HepG2 (cell line): Measurements from ENCODE around the gene HEXIM1. TPM values are rescaled to one million over a fixed set of nuclear protein-coding genes. Genes with fewer than 3 reads are reported as not detected.
A peak's percentile ranks its signal among the peaks of the same experiment; 100 is the strongest.

Experiments
- ATF6 ChIP-seq: sonication (generic); formaldehyde crosslinking; conservative IDR thresholded peaks from 2 replicates; pipeline ENCODE4 v1.4.0; 2020; ENCODE audit warnings: missing genetic modification reagents
- ETV6 ChIP-seq: sonication (generic); formaldehyde crosslinking; conservative IDR thresholded peaks from 2 replicates; pipeline ENCODE4 v1.4.0; 2020; ENCODE audit warnings: missing genetic modification reagents
- FOXP4 ChIP-seq: sonication (generic); formaldehyde crosslinking; IDR thresholded peaks from 2 replicates; pipeline ENCODE4 v1.4.0; 2020; ENCODE audit warnings: missing genetic modification reagents
- GPN1 ChIP-seq: sonication (generic); formaldehyde crosslinking; IDR thresholded peaks from 2 replicates; pipeline ENCODE4 v1.5.1; 2020; ENCODE audit warnings: missing genetic modification reagents, borderline replicate concordance
- HDAC6 ChIP-seq: fragments of 200-600 bp; sonication (generic); IDR thresholded peaks from 2 replicates; pipeline ENCODE4 v1.7.0; 2017; ENCODE audit warnings: mild to moderate bottlenecking, antibody characterized with exemption, low read length, low read depth
- HOMEZ ChIP-seq: IDR thresholded peaks from 2 replicates; pipeline ENCODE4 v1.6.1; 2016; ENCODE audit warnings: low read depth
- KLF16 ChIP-seq, 2 experiments: sonication (generic) in 1 of 2; formaldehyde crosslinking in 1 of 2; IDR thresholded peaks; 2 replicates each; pipeline versions ENCODE4 v1.6.1 to v1.8.0; 2016 to 2023; ENCODE audit warnings: missing genetic modification reagents in 2 of 2, missing compliant biosample characterization in 1 of 2
- NBN ChIP-seq: fragments of 450-650 bp; conservative IDR thresholded peaks from 2 replicates; pipeline ENCODE4 v1.6.1; 2017
- NCOA2 ChIP-seq: sonication (generic); formaldehyde crosslinking; IDR thresholded peaks from 2 replicates; pipeline ENCODE4 v1.8.0; 2022; ENCODE audit warnings: inconsistent platforms
- NFKB2 ChIP-seq: sonication (generic); formaldehyde crosslinking; IDR thresholded peaks from 2 replicates; pipeline ENCODE4 v1.4.0; 2020; ENCODE audit warnings: missing genetic modification reagents, borderline replicate concordance
- PAF1 ChIP-seq: IDR thresholded peaks from 2 replicates; pipeline ENCODE4 v1.6.1; 2016; ENCODE audit warnings: missing genetic modification reagents, missing compliant biosample characterization
- RARG ChIP-seq: sonication (generic); formaldehyde crosslinking; IDR thresholded peaks from 2 replicates; pipeline ENCODE4 v1.4.0; 2020; ENCODE audit warnings: low read depth, mild to moderate bottlenecking, missing genetic modification reagents
- SMAD3 ChIP-seq: sonication (generic); formaldehyde crosslinking; IDR thresholded peaks from 2 replicates; pipeline ENCODE4 v1.4.0; 2020; ENCODE audit warnings: missing genetic modification reagents
- THAP9 ChIP-seq: sonication (generic); formaldehyde crosslinking; IDR thresholded peaks from 2 replicates; pipeline ENCODE4; 2020; ENCODE audit warnings: missing genetic modification reagents, mild to moderate bottlenecking, borderline replicate concordance
- ZFP36L1 ChIP-seq: sonication (generic); formaldehyde crosslinking; IDR thresholded peaks from 2 replicates; pipeline ENCODE4 v1.8.0; 2022; ENCODE audit warnings: mild to moderate bottlenecking, missing genetic modification reagents, moderate library complexity
- ZNF24 ChIP-seq: fragments of 450-650 bp; IDR thresholded peaks from 2 replicates; pipeline ENCODE4 v1.6.1; 2017; ENCODE audit warnings: antibody characterized with exemption, mild to moderate bottlenecking
- ZNF280D ChIP-seq: sonication (generic); formaldehyde crosslinking; IDR thresholded peaks from 2 replicates; pipeline ENCODE4 v1.5.1; 2020; ENCODE audit warnings: mild to moderate bottlenecking, missing genetic modification reagents
- ZNF331 ChIP-seq: sonication (generic); formaldehyde crosslinking; IDR thresholded peaks from 2 replicates; pipeline ENCODE4 v1.4.0; 2020; ENCODE audit warnings: missing genetic modification reagents
- polyA plus RNA-seq, 8 experiments: library from polyadenylated mRNA; depleted of rRNA in 3 of 8; stranded (reverse) in 7 of 8; unstranded in 1 of 8; fragments of >200 nt; fragmentation: Illumina TruSeq in 4 of 8; extraction: Trizol in 4 of 8; gene quantifications; 2 replicates each; pipeline versions ENCODE4 v1.2.1 to v1.2.3, GENCODE V29; 2011 to 2016; ENCODE audit warnings: low read depth in 4 of 8, missing spikeins in 1 of 8, mixed read lengths in 1 of 8; ENCODE audit not compliant: insufficient read depth in 1 of 8
- total RNA-seq, 5 experiments: library from RNA; depleted of rRNA; stranded (reverse); fragments of >200 nt; fragmentation: Illumina TruSeq; extraction: Trizol; gene quantifications; 2 replicates each; pipeline ENCODE4 v1.2.3, GENCODE V29; 2016; ENCODE audit warnings: low read depth in 1 of 5

The HEXIM1 gene
- total and polyA plus RNA-seq, 2 of the 13 experiments (the other 11 are each of a cell fraction or from before 2014, with no cell fraction given), result 10.5 to 16.6 TPM

GRCh38 chr17:45131616-45132319 is 16.5 kb upstream of the HEXIM1 start (continued):
- TF ChIP-seq ZNF280D (CRISPR knock-in tag) (0 out of 2 replicates have a peak, but pooled peaks have one; percentile 33), GPN1 (CRISPR knock-in tag) (no peak), ZFP36L1 (CRISPR knock-in tag) (no peak), HDAC6 (no peak), KLF16 (CRISPR knock-in tag; IDR thresholded peaks at IDR 0.05) (peak in 1 of 2 experiments; percentile 56; a peak in 1 of 4 replicates), ETV6 (CRISPR knock-in tag) (no peak), ZNF331 (0 out of 2 replicates have a peak, but pooled peaks have one; percentile 15), ZNF24 (no peak), HOMEZ (no peak), ATF6 (CRISPR knock-in tag) (no peak), THAP9 (CRISPR knock-in tag) (no peak; the same call in 1 of the 2 replicates), PAF1 (CRISPR knock-in tag) (no peak), SMAD3 (CRISPR knock-in tag) (no peak), FOXP4 (peak; percentile 30; the same call in 1 of the 2 replicates), RARG (CRISPR knock-in tag) (no peak), NCOA2 (CRISPR knock-in tag) (no peak), NBN (no peak), NFKB2 (CRISPR knock-in tag) (peak; percentile 30; the same call in 1 of the 2 replicates)
